Mucosa of descending colon (tissue), 3 donors: ENCODE measurements around the gene TNNI2. TPM values are rescaled to one million over a fixed set of nuclear protein-coding genes. Genes with fewer than 3 reads are reported as not detected.
"Not testable (repeated sequence)": the region's sequence is repeated elsewhere in the genome, so short reads cannot be mapped to it uniquely, and the experiment has no call there.

Experiments
- ATAC-seq: fragments of 200-7000 bp; cut with Tn5 transposase; one replicate; pipeline ENCODE4 v1.9.1; 2020; ENCODE audit warnings: mild to moderate bottlenecking, moderate library complexity
- DNase-seq, 3 donors: peaks; one replicate each; pipeline ENCODE4 v3.0.0-alpha.2; 2020
- H3K36me3 ChIP-seq: fragments of 200-600 bp; one replicate; pipeline ENCODE4 v1.8.0; 2021; ENCODE audit warnings: low read depth, mild to moderate bottlenecking
- H3K4me1 ChIP-seq: fragments of 200-600 bp; one replicate; pipeline ENCODE4 v1.8.0; 2021; ENCODE audit warnings: low read depth, mild to moderate bottlenecking
- H3K4me3 ChIP-seq: fragments of 200-600 bp; one replicate; pipeline ENCODE4 v1.8.0; 2021; ENCODE audit warnings: mild to moderate bottlenecking
- H3K9me3 ChIP-seq: fragments of 200-600 bp; one replicate; pipeline ENCODE4 v1.8.0; 2021; ENCODE audit warnings: mild to moderate bottlenecking
- CTCF ChIP-seq: fragments of 200-600 bp; IDR thresholded peaks from one replicate; pipeline ENCODE4 v1.8.0; 2022; ENCODE audit warnings: antibody characterized with exemption, mild to moderate bottlenecking
- intact Hi-C, 2 donors: fragments of 100-400 bp; cut with DNase I in 1 of 2; cut with micrococcal nuclease in 1 of 2; formaldehyde crosslinking; loops; one replicate each; pipeline versions ENCODE4 v1.11.0 to v1.11.1; 2022; cut with DNase I, micrococcal nuclease
- total RNA-seq, 3 donors: library from RNA; stranded (reverse); fragmentation: NEBNext Ultra II Directional in 2 of 3; extraction: Animal tissue kit (Norgen Biotek cat#: 25700) in 2 of 3; gene quantifications; one replicate each; pipeline versions ENCODE4 v1.2.1 to v1.2.4, GENCODE V29; 2021 to 2023
- donor health status: DM: no; HTN: no; CAD: no; lungs with moderate emphysema.
- donor health status: DM: no; HTN: no; CAD: no.
- donor health status: DM: no; HTN: yes; CAD: no.

TNNI2 gene
- total RNA-seq, 3 donors from 2014 or later = 0.46 TPM; not detected in 2

DNA sequence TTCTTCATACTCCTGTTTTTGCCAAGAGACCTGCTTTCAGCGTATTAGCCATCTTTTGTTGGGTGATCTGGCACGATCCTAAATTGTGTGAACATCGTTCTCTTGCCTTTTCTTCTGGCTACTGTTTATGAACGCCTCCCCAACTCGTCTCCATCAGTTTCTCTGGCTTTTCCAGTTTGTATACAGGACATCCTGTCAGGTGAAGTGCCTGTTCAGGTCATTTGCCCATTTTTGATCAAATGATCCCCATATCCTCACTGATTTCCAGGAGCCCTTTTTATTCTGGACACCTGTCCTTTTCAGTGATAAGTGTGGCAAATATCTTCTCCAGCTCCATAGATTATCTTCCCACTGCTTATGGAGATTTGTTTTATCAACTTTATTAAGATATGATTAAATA is 26.5 kb upstream of the TNNI2 start:
- H3K4me3 ChIP-seq = no peak overlapping the region
- H3K9me3 ChIP-seq = no peaks in the 10 kb centered on the region
- ATAC-seq = no peak
- TF ChIP-seq CTCF = no peak
- no peak for DNase-seq
- intact Hi-C loops = no loop called here
- no peaks in the 10 kb centered on the region for H3K36me3 ChIP-seq
- H3K4me1 ChIP-seq = peaks cover 3% of the 10 kb centered on the region

GRCh38 chr11:1812801-1813200 is 26.0 kb upstream of the TNNI2 start:
- no peaks in the 10 kb centered on the region for H3K4me1 ChIP-seq
- ATAC-seq (no peak), DNase-seq (no peak)
- H3K9me3 ChIP-seq = no peaks in the 10 kb centered on the region
- no peak overlapping the region for H3K4me3 ChIP-seq
- TF ChIP-seq CTCF = no peak
- H3K36me3 ChIP-seq = no peaks in the 10 kb centered on the region
- intact Hi-C loops = no loop called here

GRCh38 chr11:1813356-1813755 is 25.4 kb upstream of the TNNI2 start:
- H3K4me3 ChIP-seq, H3K9me3 ChIP-seq, intact Hi-C loops, H3K4me1 ChIP-seq, ATAC-seq, H3K36me3 ChIP-seq, DNase-seq: not testable (repeated sequence)

GRCh38 chr11:1814691-1815090 is 24.1 kb upstream of the TNNI2 start:
- Histone ChIP-seq H3K9me3 (peaks cover 3% of the 10 kb centered on the region), H3K36me3 (no peaks in the 10 kb centered on the region), H3K4me3 (no peak overlapping the region), H3K4me1 (no peaks in the 10 kb centered on the region)
- DNase-seq (no peak), ATAC-seq (no peak)
- intact Hi-C loops = no loop called here
- TF ChIP-seq CTCF = no peak

- Histone ChIP-seq H3K4me1 (no peaks in the 10 kb centered on the region), H3K4me3 (no peak overlapping the region), H3K36me3 (no peaks in the 10 kb centered on the region), H3K9me3 (peaks cover 3% of the 10 kb centered on the region)
- no peak for TF ChIP-seq CTCF
- DNase-seq = no peak
- ATAC-seq = no peak
- intact Hi-C loops = no loop called here
Measured at GRCh38 chr11:1815311-1815710, 23.5 kb upstream of the TNNI2 start.

GRCh38 chr11:1815751-1816150 is 23.0 kb upstream of the TNNI2 start:
- no peak for TF ChIP-seq CTCF
- H3K36me3 ChIP-seq = no peaks in the 10 kb centered on the region
- DNase-seq (no peak), ATAC-seq (no peak)
- H3K9me3 ChIP-seq = peaks cover 3% of the 10 kb centered on the region
- intact Hi-C loops = no loop called here
- no peak overlapping the region for H3K4me3 ChIP-seq
- H3K4me1 ChIP-seq = no peaks in the 10 kb centered on the region
